Esophagus mucosa (tissue), 1 donor: ENCODE results near the gene JAM2. TPM values are rescaled to one million over a fixed set of nuclear protein-coding genes. Genes with fewer than 3 reads are reported as not detected.
"Not testable (repeated sequence)": the region's sequence is repeated elsewhere in the genome, so short reads cannot be mapped to it uniquely, and the experiment has no call there.

Experiments used
- ATAC-seq: fragments of 200-7000 bp; cut with Tn5 transposase; one replicate; pipeline ENCODE4 v1.9.1; 2020
- total RNA-seq: library from RNA; stranded (reverse); gene quantifications from one replicate; pipeline ENCODE4 v1.2.4, GENCODE V29; 2023
- donor health status: DM: yes; HTN: yes; CAD: no.

The JAM2 gene
- total RNA-seq, 1 donor from 2014 or later, result 4.3 TPM

DNA sequence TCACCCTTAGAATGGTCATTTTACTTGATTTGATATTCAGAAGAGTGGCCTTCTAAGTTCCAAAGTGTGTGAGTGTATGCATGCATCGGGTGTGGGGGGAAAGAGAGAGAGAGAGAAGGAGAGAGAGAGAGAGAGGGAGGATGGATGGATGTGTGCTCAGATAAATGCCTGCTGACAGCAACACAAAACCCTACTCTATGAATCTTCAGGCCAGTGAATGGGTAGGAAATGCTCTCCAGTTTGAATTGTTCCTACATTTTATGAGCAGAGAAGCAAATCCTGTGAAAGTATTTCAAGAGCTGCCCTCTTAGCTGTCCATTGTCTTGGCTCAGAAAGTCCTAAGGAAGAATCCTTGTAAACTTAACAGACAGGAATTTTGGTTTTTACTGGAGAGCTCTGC lies 7.4 kb downstream of the JAM2 start:
- no peak for ATAC-seq

DNA sequence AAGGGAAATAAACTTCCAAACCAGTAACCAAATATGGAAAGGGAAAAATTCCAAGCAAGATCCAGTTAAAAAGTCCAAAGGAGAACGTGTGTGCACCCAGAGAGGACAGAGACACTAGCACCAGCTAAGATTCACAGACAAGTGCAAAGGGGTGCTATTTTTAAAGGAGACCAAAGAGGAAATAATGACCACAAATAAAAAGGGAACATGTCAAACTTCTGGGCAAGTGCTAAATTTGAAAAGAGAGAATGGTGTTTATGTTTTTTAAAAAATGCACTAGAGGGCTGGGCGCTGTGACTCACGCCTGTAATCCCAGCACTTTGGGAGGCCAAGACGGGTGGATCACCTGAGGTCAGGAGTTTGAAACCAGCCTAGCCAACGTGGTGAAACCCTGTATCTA lies 8.6 kb downstream of the JAM2 start:
- no peak for ATAC-seq

DNA sequence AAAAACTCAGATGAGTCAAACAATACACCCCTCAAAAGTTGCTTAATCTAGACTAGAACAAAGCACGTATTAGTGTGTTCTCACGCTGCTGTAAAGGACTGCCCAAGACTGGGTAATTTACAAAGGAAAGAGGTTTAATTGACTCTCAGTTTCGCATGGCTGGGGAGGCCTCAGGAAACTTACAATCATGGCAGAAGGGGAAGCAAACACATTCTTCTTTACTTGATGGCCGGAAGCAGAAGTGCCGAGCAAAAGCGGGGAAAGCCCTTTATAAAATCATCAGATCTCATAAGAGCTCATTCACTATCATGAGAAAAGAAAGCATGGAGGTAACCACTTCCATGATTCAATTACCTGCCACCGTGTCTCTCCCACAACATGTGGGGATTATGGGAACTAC lies 10.1 kb downstream of the JAM2 start:
- no peak for ATAC-seq

DNA sequence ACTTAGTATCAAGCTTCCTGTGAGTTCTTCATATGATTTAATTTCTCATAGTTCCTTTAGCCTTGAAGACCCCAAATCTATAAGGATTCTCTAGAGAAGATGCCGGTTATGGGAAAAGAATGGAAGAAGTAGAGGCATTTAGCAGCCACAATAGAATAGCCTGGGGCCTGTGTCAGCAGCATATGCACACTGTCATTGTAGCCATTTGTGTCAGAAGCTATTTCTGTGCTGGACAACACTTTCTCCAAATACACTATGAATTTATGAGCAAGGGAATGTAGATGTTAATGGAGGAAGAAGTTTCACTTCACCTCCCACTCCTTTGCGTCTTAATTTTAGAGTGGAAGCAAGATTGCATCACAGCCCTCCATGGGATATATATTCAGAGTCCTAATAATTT lies 17.4 kb downstream of the JAM2 start:
- ATAC-seq, result no peak

DNA sequence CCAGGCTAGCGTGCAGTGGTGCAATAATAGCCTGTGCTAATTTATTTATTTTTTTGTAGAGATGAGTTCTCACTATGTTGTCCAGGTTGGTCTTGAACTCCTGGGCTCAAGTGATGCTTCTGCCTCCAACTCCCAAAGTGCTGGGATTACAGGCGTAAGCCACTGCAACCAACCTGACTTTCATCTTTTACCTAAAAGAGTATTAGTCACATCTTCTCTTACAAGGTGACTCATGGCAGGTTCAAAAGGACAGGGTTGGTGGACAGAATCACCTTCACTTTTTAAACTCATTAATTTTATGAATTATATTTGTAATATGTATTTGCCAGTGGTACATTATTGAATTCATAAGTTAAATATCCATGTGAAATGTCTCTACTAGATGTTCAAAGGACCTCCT lies 18.1 kb downstream of the JAM2 start:
- ATAC-seq, result no peak

DNA sequence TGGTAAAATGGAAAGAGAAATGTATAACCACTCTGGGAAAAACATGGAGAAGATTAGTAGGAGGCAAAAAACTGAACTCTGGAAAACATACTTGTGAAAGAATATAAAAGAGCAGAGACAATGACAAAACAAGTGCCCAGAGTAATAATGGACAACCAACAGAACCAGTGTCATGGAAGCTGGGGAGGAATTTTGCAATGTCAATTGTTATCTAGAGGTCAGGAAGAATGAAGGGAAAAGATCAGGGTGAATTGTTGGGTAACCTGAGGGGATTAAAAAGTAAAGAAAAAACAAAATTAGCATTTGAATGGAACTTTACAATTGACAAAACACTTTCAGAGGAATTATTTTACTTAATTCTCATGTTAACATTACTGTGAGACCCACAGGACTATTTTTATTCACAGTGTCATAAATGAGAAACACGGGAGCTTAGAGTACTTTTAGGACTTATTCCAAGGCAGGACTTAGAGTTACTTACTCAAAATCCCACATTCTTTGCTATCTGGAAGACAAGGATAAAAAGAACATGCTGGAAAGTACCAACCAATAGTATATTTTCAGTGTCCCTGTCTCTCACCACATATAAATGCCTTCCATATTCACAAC lies 19.5 kb downstream of the JAM2 start:
- ATAC-seq, result no peak

DNA sequence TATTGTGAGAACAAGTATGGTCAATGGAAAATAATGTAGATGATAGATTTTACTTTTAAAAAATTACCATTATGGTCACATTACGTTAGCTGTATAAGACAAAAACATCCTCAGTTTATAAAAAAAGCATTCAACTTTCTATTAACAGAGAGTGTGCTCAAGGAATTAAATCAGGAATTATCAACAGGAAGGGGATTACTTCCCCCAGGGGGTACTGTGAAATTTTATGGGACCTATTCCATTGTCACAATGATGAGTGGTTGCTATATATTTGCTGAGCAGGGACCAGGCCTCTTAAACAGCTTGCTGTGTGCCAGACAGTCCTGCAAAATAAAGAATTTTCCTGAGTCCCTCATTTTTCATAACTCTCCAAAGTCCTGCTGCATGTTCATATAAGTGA lies 21.2 kb downstream of the JAM2 start:
- ATAC-seq, result no peak

DNA sequence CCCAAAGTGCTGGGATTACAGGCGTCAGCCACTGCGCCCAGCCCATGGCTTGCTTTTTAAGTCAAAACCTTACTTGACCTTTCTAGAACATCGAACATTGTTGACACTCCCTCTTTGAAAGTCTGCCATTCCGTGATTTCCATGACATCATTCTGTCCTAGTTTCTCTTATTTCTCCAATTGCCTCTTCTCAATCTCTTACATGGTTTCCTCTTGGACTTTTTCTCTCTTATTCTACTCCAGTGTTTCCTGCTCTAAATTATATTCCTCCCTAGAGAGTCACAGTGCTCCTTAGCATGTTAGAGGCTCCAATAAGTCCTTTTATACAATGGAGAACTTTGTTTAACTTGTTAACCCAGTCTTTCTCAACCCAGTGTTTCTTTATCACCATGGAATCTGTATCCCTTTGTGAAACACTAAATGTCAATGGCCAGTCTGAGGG lies 25.5 kb downstream of the JAM2 start:
- ATAC-seq, result no peak

DNA sequence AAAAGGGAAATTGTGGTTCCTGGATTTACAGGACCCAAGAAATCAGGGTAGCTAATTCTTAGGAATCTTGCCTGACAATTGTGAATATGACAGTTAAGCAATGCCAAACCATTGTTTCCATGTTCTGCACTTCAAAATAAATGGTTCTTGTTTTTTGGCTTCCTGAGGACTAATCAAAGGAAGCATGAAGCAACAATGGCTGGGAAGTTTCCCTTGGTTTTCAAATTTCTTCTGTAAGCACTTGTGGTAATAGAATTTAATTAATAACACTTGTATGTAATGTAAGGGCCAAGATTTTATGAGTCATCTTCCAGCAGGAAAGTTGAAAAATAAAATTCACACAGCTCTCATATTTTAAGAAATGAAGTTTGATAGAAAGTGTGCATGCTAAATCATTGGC lies 31.7 kb downstream of the JAM2 start:
- no peak for ATAC-seq

DNA sequence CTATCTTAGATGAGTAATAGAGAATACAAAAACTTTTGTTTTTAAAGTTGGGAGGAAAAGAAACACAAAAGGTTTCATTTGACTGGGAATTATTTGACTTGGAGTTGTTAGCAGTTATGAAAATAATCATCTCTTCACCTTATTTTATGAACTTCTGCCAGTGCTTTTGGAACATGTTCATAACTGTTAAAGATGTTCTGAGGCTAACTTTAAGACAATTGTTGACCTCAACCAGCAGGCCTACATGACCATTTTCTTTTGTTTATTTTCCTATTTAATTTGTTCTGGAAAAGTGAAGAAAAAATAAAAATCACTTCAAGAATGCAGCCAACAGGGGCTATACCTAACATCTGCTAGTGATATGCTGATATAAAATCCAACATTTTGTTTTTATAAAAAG lies 37.4 kb downstream of the JAM2 start:
- ATAC-seq, result no peak

DNA sequence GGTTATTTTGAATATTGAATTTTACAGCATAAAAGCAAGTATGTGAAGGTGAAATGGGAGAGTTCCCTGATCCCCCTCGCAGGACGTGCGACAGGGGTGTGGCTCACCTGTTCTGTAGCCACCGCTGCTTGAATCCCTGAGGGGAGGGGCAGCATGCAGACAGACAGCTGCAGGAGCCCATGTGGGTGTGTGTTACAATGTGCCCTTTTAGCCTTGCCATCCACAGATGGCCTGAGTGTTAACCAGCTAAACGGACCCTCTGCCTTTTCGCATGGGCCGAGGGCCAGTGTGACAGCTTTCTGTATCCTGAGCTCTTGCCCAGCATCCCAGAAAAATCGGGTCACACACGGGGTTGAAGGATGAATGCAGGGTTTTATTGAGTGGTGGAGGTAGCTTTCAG lies 43.3 kb downstream of the JAM2 start:
- no peak for ATAC-seq

DNA sequence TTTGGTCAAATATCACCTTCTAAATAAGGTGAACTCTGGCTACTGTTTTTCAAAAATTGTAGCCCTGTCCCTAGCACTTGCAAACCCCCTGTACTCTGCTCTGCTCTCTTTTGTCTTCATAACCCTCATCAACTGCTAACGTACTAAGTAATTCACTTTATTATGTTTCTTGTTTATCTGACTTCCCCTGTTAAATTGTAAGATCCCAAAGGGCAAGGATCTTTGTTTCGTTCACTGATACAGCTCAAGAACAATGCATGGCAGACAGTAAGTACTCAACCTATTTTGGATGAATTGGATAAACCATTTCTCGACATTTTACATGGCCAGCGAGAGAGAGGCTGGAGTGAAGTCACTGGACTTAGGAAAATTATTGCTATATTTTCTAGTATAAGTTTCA lies 48.7 kb downstream of the JAM2 start:
- no peak for ATAC-seq

DNA sequence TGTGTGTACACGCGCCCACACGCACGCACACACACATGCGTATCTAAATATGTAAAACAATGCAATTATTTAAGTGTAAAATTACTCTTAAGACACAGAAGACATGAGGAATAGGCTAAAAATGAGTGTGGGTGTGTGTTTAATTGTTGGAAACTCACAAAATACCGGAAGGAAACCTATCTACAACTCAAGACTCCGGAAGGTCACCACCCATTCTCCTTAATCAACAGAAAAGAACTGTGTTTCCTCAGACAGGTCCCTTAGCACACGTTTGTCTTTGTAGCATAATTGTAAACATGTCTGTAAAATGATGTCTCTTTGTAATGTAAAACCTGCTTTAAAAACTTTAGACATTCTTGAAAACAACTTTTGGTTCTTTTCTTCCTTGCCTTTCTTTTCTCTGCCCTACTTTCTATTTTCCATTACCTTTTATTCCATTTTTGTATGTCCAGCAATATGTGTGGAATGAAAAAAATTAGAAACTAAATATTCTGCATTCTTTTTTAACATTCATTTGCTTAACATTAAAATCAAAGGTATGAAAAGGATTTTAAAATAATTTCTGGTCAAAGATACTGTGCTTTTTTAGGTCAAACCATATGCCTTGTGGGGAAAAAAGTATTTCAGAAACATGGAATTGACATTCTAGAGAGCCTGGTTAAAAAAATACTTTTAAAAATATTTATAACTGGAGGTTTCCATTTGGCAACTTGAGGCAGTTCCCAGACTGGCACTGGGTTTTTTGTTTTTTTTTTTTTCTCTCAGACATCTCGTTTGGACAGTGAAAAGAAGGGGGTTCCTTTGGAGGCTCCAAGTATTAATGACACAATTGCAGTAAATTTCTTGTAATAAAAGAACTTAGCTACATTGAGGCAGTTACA lies 49.5 kb downstream of the JAM2 start:
- ATAC-seq, result no peak

DNA sequence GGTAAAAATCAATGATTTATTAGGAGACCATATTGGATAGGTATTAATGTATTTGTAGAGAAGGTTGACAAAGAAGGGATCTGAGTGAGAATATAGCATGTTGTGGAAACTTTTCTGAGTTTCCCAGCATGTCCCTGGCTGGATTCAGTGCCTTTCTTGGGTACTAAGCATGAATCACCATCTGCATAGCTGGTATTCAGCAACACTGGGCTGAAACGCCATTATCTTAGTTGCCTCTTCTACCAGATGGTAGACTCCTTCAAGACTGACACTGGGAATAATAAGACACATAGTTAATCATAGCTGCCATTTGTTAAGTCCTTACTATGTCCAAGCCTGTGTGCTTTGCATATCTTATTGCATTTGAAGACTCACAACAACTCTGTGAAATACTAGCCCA lies 50.2 kb downstream of the JAM2 start:
- no peak for ATAC-seq

DNA sequence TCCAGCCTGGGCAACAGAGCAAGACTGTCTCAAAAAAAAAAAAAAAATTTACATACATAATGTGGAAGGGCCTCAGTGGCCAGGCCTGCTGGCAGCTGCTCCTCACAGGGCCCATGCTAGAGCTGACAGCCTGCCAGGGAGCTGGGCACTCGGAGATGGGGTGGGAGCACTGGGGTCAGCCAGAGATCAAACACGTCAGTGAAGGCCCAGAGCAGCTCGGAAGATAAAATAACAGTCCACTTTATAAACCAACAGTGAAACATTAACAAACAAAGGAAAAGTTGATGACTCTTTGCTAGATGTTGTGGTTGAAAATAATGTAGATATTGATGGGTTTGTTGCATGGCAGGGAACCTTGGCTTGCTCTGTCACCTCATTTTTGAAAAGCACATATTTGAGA lies 52.9 kb downstream of the JAM2 start:
- ATAC-seq, result no peak

DNA sequence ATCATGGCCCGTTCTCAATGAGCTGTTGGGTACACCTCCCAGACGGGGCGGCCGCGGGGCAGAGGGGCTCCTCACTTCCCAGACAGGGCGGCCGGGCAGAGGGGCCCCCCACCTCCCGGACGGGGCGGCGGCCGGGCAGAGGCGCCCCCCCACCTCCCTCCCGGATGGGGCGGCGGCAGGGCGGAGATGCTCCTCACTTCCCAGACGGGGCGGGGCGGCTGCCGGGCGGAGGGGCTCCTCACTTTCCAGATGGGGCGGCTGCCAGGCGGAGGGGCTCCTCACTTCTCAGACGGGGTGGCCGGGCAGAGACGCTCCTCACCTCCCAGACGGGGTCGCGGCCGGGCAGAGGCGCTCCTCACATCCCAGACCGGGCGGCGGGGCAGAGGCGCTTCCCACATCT lies 56.4 kb downstream of the JAM2 start:
- not testable (repeated sequence) for ATAC-seq

DNA sequence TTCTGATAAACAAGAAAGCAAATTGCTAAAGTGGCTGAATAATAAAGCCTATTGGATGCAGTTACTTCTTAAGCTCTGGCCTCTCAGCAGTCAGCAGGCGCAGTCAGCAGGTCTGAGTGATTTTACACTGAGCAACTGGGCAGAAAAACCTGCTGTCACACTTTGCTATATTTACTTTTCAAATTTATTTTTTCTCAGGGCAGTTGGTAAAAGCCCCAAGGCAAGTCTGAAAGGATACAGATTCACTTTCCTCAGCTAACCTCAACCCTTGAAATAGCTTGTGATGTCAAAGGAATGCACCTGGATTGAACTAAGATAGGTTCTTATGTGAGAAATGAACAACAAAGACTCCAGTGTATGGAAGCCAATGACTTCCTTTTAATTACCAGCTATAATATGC lies 61.7 kb downstream of the JAM2 start:
- no peak for ATAC-seq

DNA sequence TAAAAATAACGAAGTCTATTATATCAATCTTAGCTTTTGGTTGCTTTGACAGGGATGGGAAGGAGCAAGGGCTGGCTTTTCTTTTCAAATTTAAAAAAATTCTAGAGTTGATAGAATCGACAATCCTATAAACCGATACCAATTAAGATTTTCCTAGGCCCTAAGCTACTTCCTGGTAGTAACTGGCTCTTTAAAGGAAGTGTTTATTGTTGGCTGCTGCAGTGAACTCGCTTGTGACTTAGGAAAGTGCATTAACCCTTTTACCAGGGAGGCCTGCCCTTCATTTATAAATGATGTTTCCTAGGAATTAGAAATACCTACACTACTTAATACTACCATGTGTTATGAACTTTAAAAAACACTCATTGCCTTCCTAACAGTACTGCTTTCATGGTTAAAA lies 62.5 kb downstream of the JAM2 start:
- ATAC-seq, result no peak

DNA sequence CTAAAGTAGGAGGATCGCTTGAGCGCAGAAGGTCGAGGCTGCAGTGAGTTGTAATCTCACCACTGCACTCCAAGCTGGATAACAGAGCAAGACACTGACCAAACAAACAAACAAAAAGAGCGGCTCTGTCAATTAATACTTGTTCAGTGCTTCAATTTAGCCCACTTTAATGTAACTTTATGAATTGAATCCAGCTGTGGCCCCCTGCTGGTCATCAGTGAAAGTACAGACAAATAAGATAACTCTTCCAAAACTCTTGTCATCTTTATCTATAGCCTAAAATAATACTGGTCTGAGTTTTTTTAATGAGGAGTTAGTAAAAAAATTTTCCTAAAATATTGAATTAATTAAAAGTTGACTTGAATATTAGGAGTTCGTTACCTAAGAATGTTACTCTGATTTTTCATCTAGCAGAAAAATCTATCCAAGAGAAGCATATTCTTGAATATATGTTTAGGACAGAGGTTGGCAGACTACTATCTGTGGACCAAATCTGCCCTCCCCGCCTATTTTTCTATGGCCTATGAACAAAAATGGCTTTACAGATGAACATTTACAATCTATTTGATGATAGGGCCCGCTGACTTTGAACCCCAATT lies 69.5 kb downstream of the JAM2 start:
- no peak for ATAC-seq

DNA sequence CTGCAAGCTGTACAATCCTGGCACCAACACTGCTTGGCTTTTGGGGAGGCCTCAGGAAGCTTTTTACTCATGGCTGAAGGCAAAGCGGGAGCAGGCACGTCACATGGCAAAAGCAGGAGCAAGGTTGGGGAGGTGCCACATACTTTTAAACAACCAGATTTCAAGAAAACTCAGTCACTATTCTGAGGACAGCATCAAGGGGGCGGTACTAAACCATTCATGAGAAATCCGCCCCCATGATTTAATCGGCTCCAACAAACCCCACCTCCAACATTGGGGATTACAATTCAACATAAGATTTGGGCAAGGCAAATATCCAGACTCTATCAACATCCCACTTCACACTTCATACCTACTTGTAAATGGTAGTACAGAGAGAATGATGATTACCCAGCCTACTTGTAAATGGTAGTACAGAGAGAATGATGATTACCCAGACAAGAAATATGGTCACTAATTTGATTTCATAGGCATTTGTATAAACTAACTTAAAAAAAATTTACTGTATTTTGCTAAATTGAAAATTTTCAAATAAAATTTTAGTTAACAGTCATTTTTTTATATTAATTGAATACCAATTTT lies 70.7 kb downstream of the JAM2 start:
- ATAC-seq, result no peak

DNA sequence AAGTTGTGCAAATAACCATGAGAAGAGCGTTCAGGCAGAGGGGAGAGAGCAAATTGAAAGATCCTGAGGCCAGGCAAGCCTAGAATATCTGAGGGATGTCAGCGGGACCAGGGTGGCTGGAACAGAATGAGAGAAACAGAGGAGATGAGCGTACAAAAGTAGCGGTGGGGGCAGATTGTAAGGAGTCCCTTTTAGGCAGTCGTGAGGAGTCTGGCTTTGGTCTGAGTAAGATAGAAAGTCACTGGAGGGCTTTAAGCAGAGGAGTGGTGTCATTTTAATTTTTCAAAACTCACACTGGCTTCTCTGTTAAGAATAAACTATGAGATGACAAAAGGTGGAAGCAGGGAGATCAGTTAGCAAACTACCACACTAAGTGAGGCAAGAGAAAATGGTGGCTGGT lies 71.5 kb downstream of the JAM2 start:
- ATAC-seq, result no peak

DNA sequence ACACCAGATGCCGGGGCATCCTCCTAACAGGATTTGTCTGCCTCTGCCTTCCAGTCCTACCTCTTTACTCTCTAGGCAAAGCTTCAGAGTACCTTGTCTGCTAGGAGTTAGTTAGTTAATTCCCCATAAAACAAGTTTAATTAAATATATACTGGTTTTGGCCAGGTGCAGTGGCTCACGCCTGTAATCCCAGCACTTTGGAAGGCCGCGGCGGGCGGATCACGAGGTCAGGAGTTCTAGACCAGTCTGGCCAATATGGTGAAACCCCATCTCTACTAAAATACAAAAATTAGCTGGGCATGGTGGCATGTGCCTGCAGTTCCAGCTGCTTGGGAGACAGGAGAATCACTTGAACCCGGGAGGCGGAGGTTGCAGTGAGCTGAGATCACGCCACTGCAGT lies 75.0 kb downstream of the JAM2 start:
- not testable (repeated sequence) for ATAC-seq

DNA sequence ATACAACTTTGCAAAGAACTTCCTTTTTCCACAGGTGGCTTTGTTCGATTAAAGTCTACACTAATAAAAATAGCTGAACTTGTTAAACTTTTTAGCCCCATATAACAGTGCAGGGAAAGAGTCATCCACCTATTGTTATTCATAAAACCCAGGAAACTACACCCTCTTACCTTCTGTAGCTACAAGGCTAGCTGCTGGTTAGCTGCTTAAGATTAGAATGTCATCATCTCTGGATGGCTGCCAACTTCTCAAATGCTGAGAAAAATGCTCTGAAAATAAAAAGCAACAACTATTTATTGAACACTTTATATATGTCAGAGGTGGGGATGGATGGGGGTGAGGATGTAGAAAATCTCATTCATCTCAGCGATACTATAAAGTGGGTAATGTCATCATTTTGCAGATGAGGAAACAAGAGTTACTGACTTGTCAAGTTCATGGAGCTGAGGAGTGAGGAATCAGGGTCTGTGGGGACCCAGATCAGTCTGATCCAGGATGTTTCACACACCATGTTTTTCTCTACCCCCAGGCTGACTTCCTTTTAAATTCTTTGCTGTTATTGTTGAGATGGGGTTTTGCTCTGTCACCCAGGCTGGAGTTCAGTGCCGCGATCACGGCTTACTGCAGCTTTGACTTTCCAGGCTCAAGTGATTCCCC lies 78.6 kb downstream of the JAM2 start:
- peak; percentile 63 for ATAC-seq
